ENCODE results near the gene MAD1L1.

The MAD1L1 gene

GRCh38 chr7:2104107-2104710 is 128.5 kb downstream of the MAD1L1 start:
- DNase-seq (ENCODE audit: low read depth), result peak; percentile 40

GRCh38 chr7:2103071-2103898 is 129.5 kb downstream of the MAD1L1 start:
- DNase-seq (ENCODE audit: low read depth), result no peak

- DNase-seq (ENCODE audit: low read depth), result no peak
Measured at GRCh38 chr7:2102375-2102723, 130.4 kb downstream of the MAD1L1 start.

- DNase-seq (ENCODE audit: low read depth), result no peak
Measured at GRCh38 chr7:2101630-2102374, 130.9 kb downstream of the MAD1L1 start.

DNA sequence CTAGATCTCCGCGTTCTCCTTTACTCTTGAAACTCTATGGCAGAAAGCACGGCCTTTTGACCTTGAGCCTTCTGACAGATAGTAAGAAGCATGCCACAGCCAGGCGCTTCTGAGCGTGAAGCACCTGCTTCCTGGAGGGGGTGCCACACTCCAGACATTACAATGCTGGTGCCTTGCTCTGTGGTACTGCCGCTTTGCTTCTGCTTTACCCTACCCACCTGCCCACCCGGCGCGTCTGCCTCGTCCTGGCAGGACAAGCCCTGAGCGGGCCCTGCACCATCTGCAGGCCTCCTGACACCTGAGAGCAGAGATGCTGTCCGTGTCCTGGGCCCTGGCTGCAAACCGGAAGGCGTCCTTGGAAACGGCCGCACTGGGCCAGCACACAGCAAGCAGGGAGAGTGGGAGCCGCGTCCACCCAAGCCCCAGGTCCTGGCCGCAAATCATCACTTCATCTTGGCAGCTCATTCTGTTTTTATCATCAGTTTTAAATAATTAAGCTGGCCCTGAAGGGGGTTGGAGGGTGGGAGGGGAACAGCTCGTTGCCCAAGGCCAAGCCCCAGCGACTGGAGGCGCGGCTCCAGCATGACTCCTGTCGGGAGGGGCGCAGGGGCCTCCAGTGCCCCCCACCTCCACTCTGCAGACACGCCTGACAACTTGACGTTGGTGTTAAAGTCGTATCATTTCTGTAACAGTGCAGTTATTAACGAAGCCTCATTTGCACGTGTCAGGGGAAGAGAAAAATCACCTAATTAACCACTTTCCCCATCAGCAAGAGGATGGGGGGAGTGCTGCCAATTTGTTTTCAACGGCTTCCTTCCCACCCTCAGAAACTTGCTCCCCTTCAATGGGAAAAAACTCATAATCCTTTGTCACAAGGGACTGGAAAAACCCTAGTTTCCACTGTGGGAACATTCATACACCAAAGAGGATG is 132.2 kb downstream of the MAD1L1 start:
- no peak for DNase-seq (ENCODE audit: low read depth)

DNA sequence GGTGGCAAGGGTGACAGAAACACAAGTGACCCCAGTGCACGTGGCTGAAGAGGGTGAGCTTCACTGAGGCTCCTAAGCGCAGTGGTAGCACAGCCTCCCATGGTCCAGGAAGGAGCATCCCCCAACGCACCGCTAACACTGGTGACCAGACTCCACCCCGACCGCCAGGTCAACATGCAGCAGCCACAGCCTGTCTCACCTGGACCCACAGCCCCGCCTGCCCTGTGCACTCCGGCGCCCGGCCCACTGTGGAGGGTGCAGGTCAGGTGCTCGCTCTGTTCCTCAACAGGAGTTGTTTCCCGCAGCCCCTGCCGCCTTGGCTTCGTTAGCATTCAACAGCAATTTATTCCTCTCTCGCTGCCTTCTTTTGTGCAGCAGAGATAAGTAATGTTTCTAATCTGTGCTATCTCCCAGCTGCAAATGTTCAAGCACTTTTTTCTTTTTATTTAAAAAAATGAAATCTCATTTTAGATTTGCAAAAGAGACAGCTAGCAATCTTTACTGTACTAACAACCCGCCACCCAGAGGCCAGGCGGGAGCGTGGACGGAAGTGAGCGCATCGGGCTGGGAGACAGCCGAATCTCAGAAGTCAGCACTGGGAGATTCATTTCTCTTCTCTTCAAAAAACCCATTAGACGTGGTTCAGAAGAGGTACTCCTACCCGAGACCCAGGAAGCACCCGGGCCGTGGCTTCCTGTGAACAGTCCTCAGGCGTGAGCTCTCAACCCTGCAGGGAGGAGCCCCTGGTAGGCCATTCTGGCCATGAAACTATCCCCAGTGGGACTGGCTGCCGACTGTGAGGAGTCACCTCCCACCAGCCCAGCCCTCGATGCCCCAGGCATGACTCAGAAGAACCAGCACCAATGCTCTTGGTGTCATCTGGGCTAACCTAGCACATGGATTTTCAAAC is 133.4 kb downstream of the MAD1L1 start:
- no peak for DNase-seq (ENCODE audit: low read depth)

DNA sequence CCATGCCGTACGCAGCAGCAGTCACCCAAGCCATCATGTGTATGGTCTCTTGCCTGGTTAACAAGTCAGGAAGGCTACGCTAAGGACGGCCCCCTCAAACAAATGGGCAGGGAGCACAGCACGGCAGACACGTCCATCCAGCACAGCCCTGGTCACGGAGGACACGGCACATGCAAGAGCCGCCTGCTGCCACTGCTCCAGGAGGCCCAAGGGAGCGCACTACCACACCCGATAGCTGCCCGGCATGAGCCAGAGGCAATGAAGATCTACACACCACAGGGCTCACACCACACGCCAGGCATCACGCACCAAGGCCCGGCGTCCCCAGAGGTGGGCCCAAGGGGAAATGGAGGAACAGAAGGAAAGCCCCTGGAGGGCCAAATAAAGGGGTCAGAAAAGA is 134.2 kb downstream of the MAD1L1 start:
- DNase-seq (ENCODE audit: low read depth), result no peak

GRCh38 chr7:2098056-2098455 is 134.7 kb downstream of the MAD1L1 start:
- no peak for DNase-seq (ENCODE audit: low read depth)

GRCh38 chr7:2097492-2097891 is 135.3 kb downstream of the MAD1L1 start:
- DNase-seq (ENCODE audit: low read depth), result no peak

DNA sequence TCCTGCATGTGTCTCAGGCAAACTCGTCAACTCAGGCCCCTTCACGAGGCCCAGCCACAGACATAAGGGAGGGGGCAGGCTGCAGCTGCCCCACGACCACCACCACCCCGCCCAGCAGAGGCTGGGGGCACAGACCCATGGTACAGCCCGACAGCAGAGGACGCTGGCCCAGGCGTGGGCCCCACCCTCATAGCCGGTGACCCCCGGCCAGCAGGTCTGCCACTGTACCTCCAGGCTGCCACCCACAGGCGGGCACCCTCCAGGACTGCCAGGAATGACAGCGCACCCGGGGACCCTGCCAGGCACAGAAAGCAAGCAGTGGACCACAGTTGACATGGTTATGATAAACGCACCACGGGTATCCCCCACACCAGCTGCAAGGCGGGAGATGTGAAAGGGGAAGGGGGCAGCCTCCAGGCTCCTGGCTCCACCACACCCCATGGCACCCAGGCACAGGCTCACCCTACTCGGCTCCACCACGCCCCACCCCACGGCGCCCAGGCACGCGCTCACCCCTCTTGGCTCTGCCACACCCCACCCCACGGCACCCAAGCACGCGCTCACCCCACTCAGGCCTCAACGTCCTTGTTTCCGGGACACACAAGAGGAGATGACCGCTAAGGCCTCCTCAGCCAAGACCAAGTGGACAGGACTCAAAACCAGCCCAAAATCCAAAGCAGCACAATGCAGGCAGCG is 135.9 kb downstream of the MAD1L1 start:
- DNase-seq (ENCODE audit: low read depth), result no peak

DNA sequence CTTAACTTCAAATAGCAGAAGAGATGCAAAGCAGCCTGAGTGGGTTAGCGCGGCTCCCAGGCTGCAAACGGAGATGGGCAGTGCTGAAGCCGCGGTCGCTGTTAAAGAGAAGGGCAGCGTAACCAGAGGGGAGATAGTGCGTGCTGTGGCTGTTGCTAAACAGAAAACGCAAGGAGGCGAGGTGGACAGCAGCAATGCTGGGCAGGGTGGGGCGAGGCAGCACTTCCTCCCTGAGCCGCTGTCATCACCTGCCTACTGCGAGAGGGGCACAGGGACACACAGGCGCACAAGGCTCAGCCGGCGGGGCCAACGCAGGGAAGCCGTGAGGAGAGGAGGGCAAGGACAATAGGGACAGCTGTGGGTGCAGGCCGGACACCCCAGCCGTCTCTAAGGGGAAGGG is 137.3 kb downstream of the MAD1L1 start:
- DNase-seq (ENCODE audit: low read depth), result no peak

GRCh38 chr7:2094454-2095045 is 138.2 kb downstream of the MAD1L1 start:
- no peak for DNase-seq (ENCODE audit: low read depth)

DNA sequence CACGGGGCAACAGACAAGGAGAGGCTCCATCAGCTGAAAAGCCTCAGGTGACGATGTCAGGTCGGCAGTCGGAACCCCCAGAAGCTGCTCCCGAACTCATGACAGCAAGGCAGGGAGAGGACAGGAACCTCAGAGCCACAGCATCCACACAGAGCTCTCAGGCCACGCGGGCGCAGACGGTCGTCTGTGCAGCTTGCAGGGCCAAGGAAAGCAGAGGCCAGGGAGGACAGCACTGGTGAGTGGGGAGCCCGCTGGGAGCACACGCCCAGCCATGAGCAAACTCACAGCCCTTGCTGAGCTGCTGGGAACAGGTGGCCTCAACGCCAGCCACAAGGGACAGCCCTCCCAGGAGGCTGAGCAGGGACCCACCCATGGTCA is 138.9 kb downstream of the MAD1L1 start:
- DNase-seq (ENCODE audit: low read depth), result no peak

- no peak for DNase-seq (ENCODE audit: low read depth)
Measured at GRCh38 chr7:2093215-2093842, 139.4 kb downstream of the MAD1L1 start.

- DNase-seq (ENCODE audit: low read depth), result no peak
Measured at GRCh38 chr7:2092279-2092678, 140.5 kb downstream of the MAD1L1 start.

DNA sequence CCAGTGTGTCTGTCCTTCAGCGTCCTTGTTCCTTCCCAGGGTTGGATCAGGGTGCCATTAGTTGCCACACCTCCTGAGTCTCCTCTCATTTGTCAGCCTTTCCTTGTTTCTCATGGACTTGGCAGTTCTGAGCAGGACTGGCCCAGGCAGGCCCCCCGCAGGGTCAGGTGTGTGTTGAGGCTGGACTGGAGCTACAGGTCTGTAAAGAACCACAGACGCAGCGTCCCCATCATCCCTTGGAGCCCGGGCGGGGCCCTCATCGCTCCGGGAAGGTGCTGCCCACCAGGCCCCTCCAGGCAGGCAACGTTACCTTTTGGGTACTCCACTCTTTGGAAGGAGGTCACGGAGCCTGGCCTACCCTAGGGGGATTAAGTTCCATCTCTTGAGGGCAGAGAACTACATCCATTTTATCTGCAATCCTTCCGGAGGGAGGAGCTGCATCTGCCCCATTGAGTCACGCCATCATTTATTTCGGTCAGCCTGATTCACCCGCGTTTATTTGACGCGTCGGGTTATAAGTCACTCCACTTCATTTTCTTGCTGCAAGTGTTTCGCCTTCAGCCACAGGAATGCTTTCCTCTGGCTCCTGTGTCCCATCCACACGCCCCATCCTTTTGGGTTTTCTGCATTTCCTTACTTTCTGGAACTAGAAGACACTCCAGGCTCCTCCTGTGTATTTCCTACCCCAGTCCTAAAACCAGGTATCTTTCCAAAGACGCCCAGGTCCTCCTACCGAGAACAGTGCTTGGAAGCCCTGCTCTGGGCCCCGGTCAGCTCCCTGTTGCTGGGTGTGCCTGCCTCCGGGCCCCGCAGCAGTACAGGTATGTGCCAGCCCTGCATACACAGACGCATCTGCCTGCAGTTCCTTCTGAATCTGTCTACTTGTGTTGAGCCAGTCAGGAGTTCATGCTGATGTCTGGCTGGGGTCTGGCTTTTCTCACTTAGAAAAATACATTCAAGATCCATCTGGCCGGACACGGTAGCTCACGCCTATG is 141.9 kb downstream of the MAD1L1 start:
- DNase-seq (ENCODE audit: low read depth), result no peak

DNA sequence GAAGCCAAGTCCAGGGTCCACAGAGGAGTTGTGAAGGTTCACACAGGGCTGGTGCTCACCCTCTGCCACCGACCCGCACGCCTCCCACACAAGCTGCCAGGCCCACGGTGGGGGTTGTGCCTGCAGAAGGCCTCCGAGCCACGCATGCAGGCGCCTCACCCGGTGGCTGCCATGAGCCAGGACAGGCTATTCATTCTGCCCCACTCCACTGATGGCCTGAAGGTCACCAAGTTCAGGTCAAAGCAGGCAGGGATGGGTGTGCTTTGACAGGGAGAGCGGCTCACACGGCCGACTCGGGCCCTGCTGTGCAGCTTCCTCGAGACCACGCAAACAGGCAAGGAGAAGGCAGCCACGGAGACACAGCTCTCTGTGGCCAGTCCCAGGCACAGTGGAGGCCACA is 143.9 kb downstream of the MAD1L1 start:
- no peak for DNase-seq (ENCODE audit: low read depth)

- DNase-seq (ENCODE audit: low read depth), result no peak
Measured at GRCh38 chr7:2087744-2088143, 145.0 kb downstream of the MAD1L1 start.

All from stimulated activated CD8-positive, alpha-beta memory T cell treated with anti-CD3 and anti-CD28 coated beads, Interleukin-12 subunit alpha, Interleukin-12 subunit beta, amount 100 ng/mL, for 1 hour (primary cell).